Mucosa of rectum (tissue), 2 donors: ENCODE results near the gene ZDHHC22.

Experiments
- H3K27ac ChIP-seq, 2 donors: one replicate each; pipeline ENCODE4 v1.7.0; 2013; ENCODE audit warnings: inconsistent platforms in 2 of 2, low read depth in 2 of 2, low read length in 2 of 2
- H3K27me3 ChIP-seq, 2 donors: one replicate each; pipeline ENCODE4 v1.7.0; 2013; ENCODE audit warnings: low read length in 2 of 2; ENCODE audit not compliant: control insufficient read depth in 2 of 2, insufficient read depth in 2 of 2
- H3K36me3 ChIP-seq, 2 donors: one replicate each; pipeline ENCODE4 v1.7.0; 2013; ENCODE audit warnings: low read length in 2 of 2; ENCODE audit not compliant: control insufficient read depth in 2 of 2, insufficient read depth in 2 of 2
- H3K4me1 ChIP-seq, 2 donors: one replicate each; pipeline ENCODE4 v1.7.0; 2013; ENCODE audit warnings: low read length in 2 of 2, mild to moderate bottlenecking in 1 of 2; ENCODE audit not compliant: control insufficient read depth in 2 of 2, insufficient read depth in 2 of 2
- H3K4me3 ChIP-seq, 2 donors: one replicate each; pipeline ENCODE4 v1.7.0; 2013; ENCODE audit warnings: low read length in 2 of 2
- H3K9ac ChIP-seq, 2 donors: one replicate each; pipeline ENCODE4 v1.7.0; 2013; ENCODE audit warnings: low read length in 2 of 2, low read depth in 1 of 2, mild to moderate bottlenecking in 1 of 2
- H3K9me3 ChIP-seq, 2 donors: one replicate each; pipeline ENCODE4 v1.7.0; 2013; ENCODE audit warnings: low read length in 2 of 2; ENCODE audit not compliant: control insufficient read depth in 2 of 2
- donor health status: healthy.
- donor health status: Normal muscosa, but diverticular disease.

Gene ZDHHC22

DNA sequence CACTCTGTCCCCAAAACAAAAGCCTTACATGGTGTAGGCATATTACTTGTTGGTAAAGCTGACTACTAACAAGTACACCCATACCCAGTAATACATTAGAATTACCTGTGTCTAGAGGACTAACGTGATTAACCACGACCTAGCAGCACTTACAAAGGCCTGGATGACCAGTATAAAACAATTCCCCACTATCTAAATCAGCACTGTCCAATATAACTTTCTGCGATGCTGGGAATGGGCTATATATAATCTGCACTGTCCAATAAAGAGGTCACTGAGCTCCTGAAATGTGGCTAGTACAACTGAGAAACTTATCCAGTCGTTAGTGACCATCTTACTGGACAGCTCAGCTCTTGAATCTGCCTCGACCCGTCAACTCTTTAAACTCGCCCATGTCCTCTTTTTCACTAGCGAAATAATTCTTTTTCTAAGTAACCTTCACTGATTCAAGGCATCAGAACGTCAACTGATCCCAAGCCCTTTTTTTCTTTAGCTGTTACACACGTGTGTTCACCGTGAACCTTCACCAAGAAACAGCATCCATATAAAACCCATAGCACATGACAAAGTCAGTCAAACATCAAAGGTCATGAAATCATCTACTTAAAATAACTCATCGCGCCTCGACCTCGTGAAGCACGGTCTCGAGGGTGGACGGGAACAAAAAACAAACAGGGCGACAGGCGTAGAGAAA lies 44.4 kb downstream of the ZDHHC22 start:
- peaks cover 34 to 44% of the 10 kb centered on the region in 2 donors for H3K4me1 ChIP-seq
- peak overlapping the region; percentile 86 to 90 for H3K9ac ChIP-seq
- H3K27ac ChIP-seq: peak overlapping the region; percentile 99
- H3K9me3 ChIP-seq: no peaks in the 10 kb centered on the region
- no peaks in the 10 kb centered on the region for H3K27me3 ChIP-seq
- no peaks in the 10 kb centered on the region for H3K36me3 ChIP-seq
- peak overlapping the region; percentile 78 to 86 for H3K4me3 ChIP-seq

DNA sequence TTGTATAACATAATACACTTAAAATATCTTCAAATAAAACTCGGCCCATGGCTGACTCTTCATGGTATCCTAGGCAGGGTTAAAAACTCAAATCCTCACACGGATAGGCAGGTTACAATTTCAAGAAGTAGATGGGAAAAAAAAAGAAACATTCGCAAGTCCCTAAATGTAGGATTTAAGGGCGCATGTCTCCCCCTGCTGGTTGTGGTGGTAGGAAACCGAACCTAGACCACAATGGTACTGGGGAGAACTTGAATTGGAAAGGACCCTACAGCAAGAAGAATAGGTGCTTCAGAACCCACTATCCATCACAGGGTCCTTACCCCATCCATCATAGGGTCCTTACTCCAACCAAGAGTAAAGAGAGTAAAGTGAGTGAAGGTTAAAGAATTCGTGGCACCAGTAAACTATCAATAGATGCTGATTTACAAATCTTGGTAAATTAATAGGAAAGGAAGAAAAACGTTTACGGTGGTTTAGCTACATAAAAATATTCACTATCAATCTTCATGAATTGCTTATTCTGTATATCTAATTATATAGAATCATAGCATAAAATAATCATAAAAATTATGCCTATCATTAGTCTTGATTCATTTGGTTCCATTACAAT lies 46.8 kb downstream of the ZDHHC22 start:
- peaks cover 25 to 29% of the 10 kb centered on the region in 2 donors for H3K4me1 ChIP-seq

DNA sequence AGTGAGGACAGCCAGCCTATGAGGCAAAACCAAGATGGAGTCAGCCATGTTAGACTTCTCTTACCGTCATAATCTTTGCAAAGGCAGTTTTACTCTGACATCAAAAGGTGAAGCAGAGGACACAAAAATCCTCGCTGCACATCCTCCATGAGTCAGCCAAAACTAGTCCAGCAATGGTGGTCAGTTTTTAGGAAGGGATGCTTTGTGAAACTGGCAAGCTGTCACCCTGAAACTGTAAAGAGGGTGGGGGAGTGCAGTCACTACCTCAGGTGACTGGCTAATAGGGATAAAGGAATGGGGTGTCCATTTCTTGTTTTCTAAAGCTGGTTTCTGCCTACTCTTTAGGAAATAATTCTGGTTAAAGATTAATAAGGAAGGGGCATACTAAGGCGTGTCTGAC lies 48.9 kb downstream of the ZDHHC22 start:
- H3K9me3 ChIP-seq: peaks cover 9 to 10% of the 10 kb centered on the region in 2 donors
- H3K4me3 ChIP-seq: no peak overlapping the region
- peaks cover 27% of the 10 kb centered on the region in 2 donors for H3K4me1 ChIP-seq
- no peaks in the 10 kb centered on the region for H3K27me3 ChIP-seq
- H3K27ac ChIP-seq: no peak overlapping the region
- H3K36me3 ChIP-seq: no peaks in the 10 kb centered on the region
- no peak overlapping the region for H3K9ac ChIP-seq

More for the DNA sequence above, 46.8 kb downstream of the ZDHHC22 start:
- Histone ChIP-seq H3K36me3 (no peaks in the 10 kb centered on the region), H3K9ac (no peak overlapping the region), H3K4me3 (no peak overlapping the region), H3K27me3 (no peaks in the 10 kb centered on the region), H3K9me3 (peaks cover 9 to 10% of the 10 kb centered on the region in 2 donors), H3K27ac (no peak overlapping the region)

DNA sequence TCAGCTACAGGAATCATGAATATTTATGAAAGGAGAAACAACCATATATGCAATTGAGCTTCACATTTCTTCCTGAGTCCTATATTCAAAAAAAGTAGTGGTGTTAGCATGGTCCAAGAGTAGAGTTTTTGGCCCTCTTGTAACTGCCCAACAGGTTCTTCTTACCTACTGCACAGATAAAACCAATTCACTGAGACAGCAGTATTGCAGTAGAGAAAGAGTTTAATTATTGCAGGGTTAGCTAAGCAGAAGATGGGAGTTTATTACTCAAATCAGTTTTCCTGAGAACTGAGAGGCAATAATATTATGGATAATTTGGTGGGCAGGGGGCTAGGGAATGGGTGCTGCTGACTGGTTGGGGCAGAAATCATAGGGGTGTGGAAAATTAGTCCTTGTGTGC lies 50.1 kb downstream of the ZDHHC22 start:
- peaks cover 20 to 21% of the 10 kb centered on the region in 2 donors for H3K4me1 ChIP-seq
- peaks cover 9 to 10% of the 10 kb centered on the region in 2 donors for H3K9me3 ChIP-seq

DNA sequence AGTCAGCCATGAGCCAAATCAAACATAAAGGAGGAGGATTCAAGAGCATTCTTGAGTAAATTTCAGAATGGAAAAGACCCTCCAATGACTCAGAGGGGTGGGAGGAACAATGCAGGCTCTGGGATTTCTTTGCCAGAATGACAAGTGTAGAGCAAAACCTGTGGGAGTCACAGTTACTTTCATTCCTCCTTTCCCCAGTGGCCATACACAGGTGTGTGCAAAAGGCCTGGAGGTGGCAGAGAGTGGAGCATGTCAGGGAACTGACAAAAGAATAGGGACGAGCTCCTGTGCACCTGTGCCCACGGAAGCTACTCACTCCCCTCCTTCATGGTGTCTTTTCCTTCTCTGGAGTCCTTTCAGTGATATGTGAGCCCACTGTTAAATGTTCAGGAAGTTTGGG lies 52.9 kb downstream of the ZDHHC22 start:
- Histone ChIP-seq H3K27me3 (no peaks in the 10 kb centered on the region), H3K36me3 (no peaks in the 10 kb centered on the region), H3K4me3 (no peak overlapping the region), H3K9me3 (peaks cover 9 to 10% of the 10 kb centered on the region in 2 donors), H3K9ac (peak overlapping the region in 1 of 2 donors; percentile 37), H3K27ac (peak overlapping the region; percentile 69 to 89), H3K4me1 (peaks cover 12 to 13% of the 10 kb centered on the region in 2 donors)

More for the DNA sequence above, 50.1 kb downstream of the ZDHHC22 start:
- H3K27ac ChIP-seq: no peak overlapping the region
- H3K27me3 ChIP-seq: no peaks in the 10 kb centered on the region
- no peak overlapping the region for H3K9ac ChIP-seq
- H3K4me3 ChIP-seq: no peak overlapping the region
- H3K36me3 ChIP-seq: no peaks in the 10 kb centered on the region

DNA sequence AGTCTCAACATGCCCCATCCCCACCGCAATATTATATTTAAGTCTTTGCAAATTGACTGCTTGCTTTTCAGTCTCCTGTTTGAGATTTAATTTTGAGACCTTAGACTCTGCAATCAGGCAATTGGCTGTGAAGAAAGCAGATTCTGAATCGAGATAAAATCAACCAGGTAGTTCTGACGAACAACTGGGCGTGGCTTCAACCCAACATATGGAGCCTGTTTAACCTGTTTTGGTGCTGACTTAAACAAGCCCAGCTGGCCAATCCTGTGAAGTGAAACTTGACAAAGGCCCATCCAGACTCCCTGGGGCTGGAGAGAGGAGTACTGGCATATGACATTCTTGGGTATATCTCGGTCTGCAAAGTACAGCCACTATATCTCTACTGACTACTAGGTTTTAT lies 53.4 kb downstream of the ZDHHC22 start:
- Histone ChIP-seq H3K9ac (peak overlapping the region in 1 of 2 donors; percentile 42), H3K36me3 (no peaks in the 10 kb centered on the region), H3K4me1 (peaks cover 12 to 13% of the 10 kb centered on the region in 2 donors), H3K9me3 (peaks cover 9 to 10% of the 10 kb centered on the region in 2 donors), H3K27me3 (no peaks in the 10 kb centered on the region), H3K27ac (peak overlapping the region; percentile 69 to 89), H3K4me3 (no peak overlapping the region)

DNA sequence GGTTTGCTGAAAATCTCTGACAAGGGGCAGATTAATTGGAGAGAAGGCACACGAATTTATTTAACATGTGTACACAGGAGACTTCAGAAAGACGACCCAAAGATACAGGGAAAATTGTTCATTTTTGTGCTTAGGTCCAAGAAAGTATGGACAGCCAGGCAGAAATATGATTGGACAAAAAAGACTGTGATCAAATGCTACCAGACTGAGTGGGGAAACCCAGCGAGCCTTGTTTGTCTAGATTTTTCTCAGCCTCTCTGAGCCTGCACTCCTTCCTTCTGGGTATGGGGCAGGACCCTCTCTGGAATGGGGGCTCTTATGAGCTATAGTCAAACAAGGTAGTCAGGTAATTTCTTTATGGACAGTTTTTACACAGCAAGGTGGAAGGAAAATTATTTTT lies 54.0 kb downstream of the ZDHHC22 start:
- H3K4me3 ChIP-seq: no peak overlapping the region
- H3K27me3 ChIP-seq: no peaks in the 10 kb centered on the region
- H3K9ac ChIP-seq: peak overlapping the region; percentile 42 to 52
- H3K36me3 ChIP-seq: no peaks in the 10 kb centered on the region
- peaks cover 9 to 10% of the 10 kb centered on the region in 2 donors for H3K9me3 ChIP-seq
- H3K27ac ChIP-seq: peak overlapping the region; percentile 69 to 82
- H3K4me1 ChIP-seq: peaks cover 12 to 13% of the 10 kb centered on the region in 2 donors

DNA sequence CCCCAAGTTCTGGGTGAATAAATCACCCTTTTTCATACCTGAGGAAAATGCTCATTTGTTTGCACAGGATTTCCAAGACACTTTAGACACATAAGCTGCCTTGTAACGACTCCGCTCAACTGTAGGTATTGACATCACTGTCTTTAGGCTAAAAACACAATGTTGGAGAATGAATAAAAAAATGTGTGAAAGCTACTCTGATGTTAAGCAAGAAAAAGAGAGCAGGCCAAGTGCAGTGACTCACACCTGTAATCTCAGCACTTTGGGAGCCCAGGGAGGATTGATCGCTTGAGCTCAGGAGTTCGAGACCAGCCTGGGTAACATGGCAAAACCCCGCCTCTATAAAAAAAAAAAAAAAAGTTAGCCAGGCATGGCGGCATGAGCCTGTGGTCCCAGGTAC lies 54.6 kb downstream of the ZDHHC22 start:
- no peak overlapping the region for H3K4me3 ChIP-seq
- no peak overlapping the region for H3K9ac ChIP-seq
- H3K36me3 ChIP-seq: no peaks in the 10 kb centered on the region
- peaks cover 12 to 13% of the 10 kb centered on the region in 2 donors for H3K4me1 ChIP-seq
- no peaks in the 10 kb centered on the region for H3K27me3 ChIP-seq
- peaks cover 9 to 10% of the 10 kb centered on the region in 2 donors for H3K9me3 ChIP-seq
- no peak overlapping the region for H3K27ac ChIP-seq

DNA sequence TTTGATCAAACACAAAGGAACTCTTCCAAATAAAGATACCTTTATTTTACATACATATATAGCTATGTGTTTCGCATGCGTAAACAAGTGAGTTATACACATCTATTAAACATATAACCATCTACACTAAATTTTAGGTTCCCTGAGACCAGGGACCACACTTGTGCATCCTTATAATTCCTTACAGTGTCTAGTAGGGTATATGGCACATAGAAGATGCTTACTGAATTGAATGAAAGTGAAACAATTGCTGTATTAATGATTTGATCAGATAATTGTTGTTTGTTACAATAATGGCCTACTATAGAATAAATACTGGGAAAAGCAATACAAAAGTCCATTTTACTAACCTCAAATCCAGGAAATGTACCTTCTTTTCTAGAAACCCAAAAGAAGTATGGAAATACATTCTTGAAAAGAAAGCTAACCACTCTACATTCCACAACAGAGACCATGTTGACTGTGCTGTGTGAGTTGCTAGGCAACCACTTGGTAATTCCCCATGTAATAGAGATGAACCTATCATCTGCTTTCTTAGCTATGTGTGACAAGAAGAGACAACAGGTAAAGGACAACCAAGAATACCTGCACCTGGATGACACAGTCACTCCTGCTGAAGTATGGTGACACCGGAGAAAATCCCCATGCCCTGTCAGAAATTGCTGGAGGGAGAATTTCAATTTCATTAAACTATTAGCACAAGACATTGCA lies 55.4 kb downstream of the ZDHHC22 start:
- H3K4me1 ChIP-seq: peaks cover 12 to 13% of the 10 kb centered on the region in 2 donors
- H3K9ac ChIP-seq: no peak overlapping the region
- no peak overlapping the region for H3K4me3 ChIP-seq
- H3K9me3 ChIP-seq: peaks cover 3 to 4% of the 10 kb centered on the region in 2 donors
- no peaks in the 10 kb centered on the region for H3K36me3 ChIP-seq
- H3K27me3 ChIP-seq: no peaks in the 10 kb centered on the region
- no peak overlapping the region for H3K27ac ChIP-seq

DNA sequence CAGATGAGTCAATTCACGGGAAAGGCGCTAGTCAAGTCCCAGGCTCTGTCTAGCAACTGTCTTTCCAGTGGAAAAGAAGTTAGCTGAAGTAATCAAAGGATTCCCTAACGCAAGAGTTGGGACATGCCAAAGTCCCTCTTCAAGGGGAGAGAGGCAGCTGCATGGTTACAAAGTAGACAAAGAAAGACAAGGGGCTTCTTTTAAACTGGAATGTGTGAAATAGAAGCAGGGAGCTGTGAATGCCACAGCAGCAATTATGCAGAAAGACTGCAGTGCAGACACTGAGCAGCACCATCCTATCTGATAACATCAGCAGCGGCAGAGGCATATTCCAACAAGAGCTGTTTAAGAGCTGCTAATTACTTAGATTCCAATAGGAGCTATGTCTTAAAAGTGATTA lies 56.1 kb downstream of the ZDHHC22 start:
- Histone ChIP-seq H3K9me3 (no peaks in the 10 kb centered on the region), H3K9ac (no peak overlapping the region), H3K4me1 (peaks cover 12 to 13% of the 10 kb centered on the region in 2 donors), H3K27ac (no peak overlapping the region), H3K4me3 (no peak overlapping the region), H3K27me3 (no peaks in the 10 kb centered on the region), H3K36me3 (no peaks in the 10 kb centered on the region)
